Vagina (tissue), 2 donors: Measurements from ENCODE around the gene SNTB2. TPM values are rescaled to one million over a fixed set of nuclear protein-coding genes. Genes with fewer than 3 reads are reported as not detected.

Source experiments
- DNase-seq, 2 donors: peaks; one replicate each; pipeline ENCODE4 v3.0.0-alpha.2; 2017; ENCODE audit errors: extremely low spot score in 2 of 2
- H3K27ac ChIP-seq: fragments of 200-600 bp; sonication (generic); one replicate; pipeline ENCODE4 v1.5.1; 2019
- H3K27me3 ChIP-seq: fragments of 200-600 bp; sonication (generic); one replicate; pipeline ENCODE4 v1.5.1; 2019
- H3K36me3 ChIP-seq, 2 donors: fragments of 200-600 bp; sonication (generic); one replicate each; pipeline ENCODE4 v1.5.1; 2017 to 2019
- H3K4me1 ChIP-seq: fragments of 200-600 bp; sonication (generic); one replicate; pipeline ENCODE4 v1.5.1; 2019
- H3K4me3 ChIP-seq, 2 donors: fragments of 200-600 bp; sonication (generic); 1 replicate in 1 of 2; 2 replicates in 1 of 2; pipeline ENCODE4 v1.5.1; 2016 to 2019
- H3K9me3 ChIP-seq: fragments of 200-600 bp; sonication (generic); one replicate; pipeline ENCODE4 v1.5.1; 2019
- POLR2A ChIP-seq, 2 donors: fragments of 450-650 bp; IDR thresholded peaks; one replicate each; pipeline ENCODE4 v1.6.1; 2017; ENCODE audit warnings: antibody characterized with exemption in 2 of 2, mild to moderate bottlenecking in 2 of 2, moderate library complexity in 2 of 2
- POLR2AphosphoS5 ChIP-seq, 2 donors: sonication (generic); formaldehyde crosslinking; IDR thresholded peaks; one replicate each; pipeline ENCODE4 v1.9.0; 2017; ENCODE audit warnings: antibody characterized with exemption in 2 of 2, mild to moderate bottlenecking in 2 of 2, low read depth in 1 of 2; ENCODE audit not compliant: insufficient read depth in 1 of 2
- intact Hi-C: fragments of 100-400 bp; cut with DNase I; formaldehyde crosslinking; loops from one replicate; pipeline ENCODE4 v1.15.1; 2023
- small RNA-seq: library from RNA; depleted of rRNA; stranded (forward); fragments of <200 nt; gene quantifications from one replicate; pipeline ENCODE3, GENCODE V24; 2016
- total RNA-seq: library from RNA; depleted of rRNA; stranded (reverse); fragments of >200 nt; gene quantifications from one replicate; pipeline ENCODE4 v1.2.3, GENCODE V29; 2016
- TF ChIP-seq, protein P1 (sequence below), 3 experiments: fragments of 450-650 bp in 2 of 3; fragments of 200-600 bp in 1 of 3; sonication (generic) in 1 of 3; IDR thresholded peaks; one replicate each; pipeline ENCODE4 v1.5.1; 2017 to 2019; ENCODE audit warnings: antibody characterized with exemption in 3 of 3, mild to moderate bottlenecking in 2 of 3, moderate library complexity in 2 of 3

SNTB2 gene
- total RNA-seq, 1 donor from 2014 or later: 50.8 TPM

- Histone ChIP-seq H3K4me3 (no peak within 1 kb of the TSS), H3K9me3 (no peaks in the 10 kb centered on the region), H3K27me3 (no peaks in the 10 kb centered on the region), H3K27ac (no peak within 1 kb of the TSS), H3K4me1 (no peaks in the 10 kb centered on the region), H3K36me3 (peaks cover 0 to 21% of the 10 kb centered on the region in 2 donors)
- TF ChIP-seq, protein P1, sequence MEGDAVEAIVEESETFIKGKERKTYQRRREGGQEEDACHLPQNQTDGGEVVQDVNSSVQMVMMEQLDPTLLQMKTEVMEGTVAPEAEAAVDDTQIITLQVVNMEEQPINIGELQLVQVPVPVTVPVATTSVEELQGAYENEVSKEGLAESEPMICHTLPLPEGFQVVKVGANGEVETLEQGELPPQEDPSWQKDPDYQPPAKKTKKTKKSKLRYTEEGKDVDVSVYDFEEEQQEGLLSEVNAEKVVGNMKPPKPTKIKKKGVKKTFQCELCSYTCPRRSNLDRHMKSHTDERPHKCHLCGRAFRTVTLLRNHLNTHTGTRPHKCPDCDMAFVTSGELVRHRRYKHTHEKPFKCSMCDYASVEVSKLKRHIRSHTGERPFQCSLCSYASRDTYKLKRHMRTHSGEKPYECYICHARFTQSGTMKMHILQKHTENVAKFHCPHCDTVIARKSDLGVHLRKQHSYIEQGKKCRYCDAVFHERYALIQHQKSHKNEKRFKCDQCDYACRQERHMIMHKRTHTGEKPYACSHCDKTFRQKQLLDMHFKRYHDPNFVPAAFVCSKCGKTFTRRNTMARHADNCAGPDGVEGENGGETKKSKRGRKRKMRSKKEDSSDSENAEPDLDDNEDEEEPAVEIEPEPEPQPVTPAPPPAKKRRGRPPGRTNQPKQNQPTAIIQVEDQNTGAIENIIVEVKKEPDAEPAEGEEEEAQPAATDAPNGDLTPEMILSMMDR (IDR thresholded peaks at IDR 0.05): no peak
- TF ChIP-seq POLR2A (IDR thresholded peaks at IDR 0.05) (no peak), POLR2AphosphoS5 (IDR thresholded peaks at IDR 0.05; ENCODE audit: insufficient read depth in 1 of 2, low read depth in 1 of 2) (no peak)
- DNase-seq: no peak
- intact Hi-C loops: no loop called here
Measured at GRCh38 chr16:69351309-69352027, 164.5 kb downstream of the SNTB2 start, which contains the start of gene TMED6. Gene TMED6, minus strand, starts transcription at chr16:69351786. Its CDS starts 33 bp downstream, at chr16:69351753.

Small RNA genes lying within 50 kb of the gene (small RNA-seq; reads per million reads assigned to genes)
- gene RF00019: not detected
- gene RNU6-22P: not detected

Other genes with a start within 250 kb of the SNTB2 start
- gene HAS3, start 81.5 kb upstream of the SNTB2 start, total RNA-seq: 25.8 TPM
- gene CHTF8, start 54.6 kb upstream of the SNTB2 start, total RNA-seq: 59.4 TPM
- 34.9 TPM for gene UTP4, start 54.5 kb upstream of the SNTB2 start, total RNA-seq
- 27.7 TPM for gene VPS4A, start 124.2 kb downstream of the SNTB2 start, total RNA-seq
- gene PDF, start 143.4 kb downstream of the SNTB2 start, total RNA-seq: 44.9 TPM
- gene COG8, start 152.4 kb downstream of the SNTB2 start, total RNA-seq: 46.2 TPM
- gene NIP7, start 152.6 kb downstream of the SNTB2 start, total RNA-seq: 15.2 TPM
- gene TMED6, start 164.6 kb downstream of the SNTB2 start, total RNA-seq: not detected
- 27.7 TPM for gene TERF2, start 198.8 kb downstream of the SNTB2 start, total RNA-seq
- 37.6 TPM for gene CYB5B, start 237.5 kb downstream of the SNTB2 start, total RNA-seq